DOHH2 (cell line): ENCODE data around the gene VPS8.

ENCODE experiments used
- H3F3A ChIP-seq: fragments of 200-600 bp; sonication (generic), shearing (Covaris generic); 2 replicates; pipeline ENCODE4 v1.6.0; 2016; ENCODE audit warnings: antibody characterized with exemption, mild to moderate bottlenecking; ENCODE audit not compliant: control insufficient read depth, insufficient read depth
- H3K27ac ChIP-seq: fragments of 200-600 bp; sonication (generic); 2 replicates; pipeline ENCODE4 v1.5.1; 2014; ENCODE audit warnings: low read depth, mild to moderate bottlenecking, low read length, moderate library complexity
- H3K27me3 ChIP-seq: fragments of 200-600 bp; sonication (generic); 2 replicates; pipeline ENCODE4 v1.6.1; 2014; ENCODE audit warnings: mild to moderate bottlenecking, low read length, mixed read lengths; ENCODE audit not compliant: control insufficient read depth
- H3K36me3 ChIP-seq: fragments of 200-600 bp; sonication (generic); 2 replicates; pipeline ENCODE4 v1.6.1; 2014; ENCODE audit warnings: mild to moderate bottlenecking, low read length, moderate library complexity, mixed read lengths; ENCODE audit not compliant: control insufficient read depth
- H3K4me1 ChIP-seq: fragments of 200-600 bp; sonication (generic); 2 replicates; pipeline ENCODE4 v1.6.1; 2014; ENCODE audit warnings: mild to moderate bottlenecking, low read length, mixed read lengths; ENCODE audit not compliant: control insufficient read depth
- H3K4me2 ChIP-seq: fragments of 200-600 bp; sonication (generic); 2 replicates; pipeline ENCODE4 v1.6.0; 2014; ENCODE audit warnings: mild to moderate bottlenecking, low read length, moderate library complexity
- H3K4me3 ChIP-seq: fragments of 200-600 bp; sonication (generic); 2 replicates; pipeline ENCODE4 v1.5.1; 2014; ENCODE audit warnings: mild to moderate bottlenecking, low read length, mixed read lengths
- H3K79me2 ChIP-seq: fragments of 200-600 bp; sonication (generic); 2 replicates; pipeline ENCODE4 v1.6.1; 2014; ENCODE audit warnings: mild to moderate bottlenecking, low read length, mixed read lengths; ENCODE audit not compliant: control insufficient read depth
- H3K9me2 ChIP-seq: fragments of 200-600 bp; sonication (generic); replicated peaks from 2 replicates; pipeline ENCODE4 v1.6.1; 2014; ENCODE audit warnings: mild to moderate bottlenecking, low read length, mixed read lengths; ENCODE audit not compliant: control insufficient read depth
- H3K9me3 ChIP-seq: fragments of 200-600 bp; sonication (generic); 2 replicates; pipeline ENCODE4 v1.6.1; 2014; ENCODE audit warnings: antibody characterized with exemption, low read length, mixed read lengths; ENCODE audit not compliant: control insufficient read depth, insufficient read depth
- H4K20me1 ChIP-seq: fragments of 200-600 bp; sonication (generic); 2 replicates; pipeline ENCODE4 v1.6.0; 2014; ENCODE audit warnings: low read depth, mild to moderate bottlenecking, antibody characterized with exemption, low read length, moderate library complexity; ENCODE audit not compliant: control insufficient read depth, insufficient read depth
- CTCF ChIP-seq: fragments of 200-600 bp; sonication (generic); IDR thresholded peaks from one replicate; pipeline ENCODE4 v1.5.1; 2014; ENCODE audit warnings: antibody characterized with exemption, mild to moderate bottlenecking, low read depth, low read length; ENCODE audit not compliant: poor library complexity, severe bottlenecking
- EZH2phosphoT487 ChIP-seq: fragments of 200-600 bp; sonication (generic); IDR thresholded peaks from 2 replicates; pipeline ENCODE4 v1.6.1; 2017; ENCODE audit warnings: borderline replicate concordance, mild to moderate bottlenecking, antibody characterized with exemption, low read length, moderate library complexity, mixed read lengths

VPS8 gene

GRCh38 chr3:184765730-184766074 lies 46.3 kb upstream of the VPS8 start:
- no peaks in the 10 kb centered on the region for H3K9me2 ChIP-seq
- no peaks in the 10 kb centered on the region for H3K9me3 ChIP-seq
- H4K20me1 ChIP-seq = no peaks in the 10 kb centered on the region
- TF ChIP-seq EZH2phosphoT487 = no peak
- no peak for TF ChIP-seq CTCF
- peaks cover 19% of the 10 kb centered on the region for H3K4me1 ChIP-seq
- peak overlapping the region; percentile 54 for H3K4me2 ChIP-seq
- H3K27ac ChIP-seq = no peak overlapping the region
- H3K4me3 ChIP-seq = 0 out of 2 replicates have a peak overlapping the region, but pooled peaks have one; percentile 8
- H3K79me2 ChIP-seq = no peaks in the 10 kb centered on the region
- no peaks in the 10 kb centered on the region for H3K36me3 ChIP-seq
- H3K27me3 ChIP-seq = peaks cover 19% of the 10 kb centered on the region
- no peaks in the 10 kb centered on the region for H3F3A ChIP-seq

- H3K9me2 ChIP-seq = no peaks in the 10 kb centered on the region
- peaks cover 19% of the 10 kb centered on the region for H3K4me1 ChIP-seq
- H3K36me3 ChIP-seq = no peaks in the 10 kb centered on the region
- peaks cover 15% of the 10 kb centered on the region for H3K27me3 ChIP-seq
- H3K27ac ChIP-seq = no peak overlapping the region
- no peak overlapping the region for H3K4me3 ChIP-seq
- no peaks in the 10 kb centered on the region for H3F3A ChIP-seq
- TF ChIP-seq CTCF (no peak), EZH2phosphoT487 (no peak)
- H3K4me2 ChIP-seq = 0 out of 2 replicates have a peak overlapping the region, but pooled peaks have one; percentile 54
- H3K9me3 ChIP-seq = no peaks in the 10 kb centered on the region
- no peaks in the 10 kb centered on the region for H3K79me2 ChIP-seq
- no peaks in the 10 kb centered on the region for H4K20me1 ChIP-seq
These were observed 45.3 kb upstream of the VPS8 start for GRCh38 chr3:184766555-184767261.

- Histone ChIP-seq H3K79me2 (no peaks in the 10 kb centered on the region), H3K9me2 (no peaks in the 10 kb centered on the region), H3K4me1 (peaks cover 19% of the 10 kb centered on the region), H3F3A (no peaks in the 10 kb centered on the region), H3K9me3 (no peaks in the 10 kb centered on the region), H3K27me3 (peaks cover 18% of the 10 kb centered on the region), H3K36me3 (no peaks in the 10 kb centered on the region), H4K20me1 (no peaks in the 10 kb centered on the region), H3K27ac (no peak overlapping the region), H3K4me3 (no peak overlapping the region), H3K4me2 (no peak overlapping the region)
- no peak for TF ChIP-seq EZH2phosphoT487
- TF ChIP-seq CTCF = no peak
These were observed 44.6 kb upstream of the VPS8 start for GRCh38 chr3:184767377-184767776.
